Mammary epithelial cell (primary cell): ENCODE results near the gene RBMS3.

Experiments
- CTCF ChIP-seq, 2 donors: IDR thresholded peaks in 1 of 2; conservative IDR thresholded peaks in 1 of 2; 2 replicates each; pipeline ENCODE4 v1.5.1; 2011 to 2012; ENCODE audit warnings: inconsistent platforms in 2 of 2, low read length in 2 of 2, mild to moderate bottlenecking in 2 of 2, control low read depth in 1 of 2, low read depth in 1 of 2; ENCODE audit not compliant: insufficient read depth in 1 of 2; ENCODE audit errors: extremely low read depth in 1 of 2
- EZH2 ChIP-seq: IDR thresholded peaks from 2 replicates; pipeline ENCODE4 v1.6.1; 2012; ENCODE audit warnings: low read length, inconsistent platforms, borderline replicate concordance

GRCh38 chr3:29644261-29644660 is 363.4 kb downstream of the RBMS3 start:
- peak; percentile 13 to 33 for TF ChIP-seq CTCF (conservative IDR thresholded peaks at IDR 0.05 in 1 of 2, IDR thresholded peaks at IDR 0.05 in 1 of 2; ENCODE audit: extremely low read depth in 1 of 2, insufficient read depth in 1 of 2, low read depth in 1 of 2, low read length in 2 of 2)
- no peak for TF ChIP-seq EZH2
